OCI-LY3 (cell line): ENCODE results near the gene C12orf57.

Source experiments
- CTCF ChIP-seq: fragments of 200-600, 300-600 bp; sonication (generic); IDR thresholded peaks from 2 replicates; pipeline ENCODE4 v1.5.1; 2014; ENCODE audit warnings: antibody characterized with exemption, low read length, low read depth
- EZH2phosphoT487 ChIP-seq: fragments of 200-600 bp; shearing (Covaris generic); IDR thresholded peaks from 2 replicates; pipeline ENCODE4 v1.6.1; 2018; ENCODE audit warnings: antibody characterized with exemption, mixed run types, low read depth

DNA sequence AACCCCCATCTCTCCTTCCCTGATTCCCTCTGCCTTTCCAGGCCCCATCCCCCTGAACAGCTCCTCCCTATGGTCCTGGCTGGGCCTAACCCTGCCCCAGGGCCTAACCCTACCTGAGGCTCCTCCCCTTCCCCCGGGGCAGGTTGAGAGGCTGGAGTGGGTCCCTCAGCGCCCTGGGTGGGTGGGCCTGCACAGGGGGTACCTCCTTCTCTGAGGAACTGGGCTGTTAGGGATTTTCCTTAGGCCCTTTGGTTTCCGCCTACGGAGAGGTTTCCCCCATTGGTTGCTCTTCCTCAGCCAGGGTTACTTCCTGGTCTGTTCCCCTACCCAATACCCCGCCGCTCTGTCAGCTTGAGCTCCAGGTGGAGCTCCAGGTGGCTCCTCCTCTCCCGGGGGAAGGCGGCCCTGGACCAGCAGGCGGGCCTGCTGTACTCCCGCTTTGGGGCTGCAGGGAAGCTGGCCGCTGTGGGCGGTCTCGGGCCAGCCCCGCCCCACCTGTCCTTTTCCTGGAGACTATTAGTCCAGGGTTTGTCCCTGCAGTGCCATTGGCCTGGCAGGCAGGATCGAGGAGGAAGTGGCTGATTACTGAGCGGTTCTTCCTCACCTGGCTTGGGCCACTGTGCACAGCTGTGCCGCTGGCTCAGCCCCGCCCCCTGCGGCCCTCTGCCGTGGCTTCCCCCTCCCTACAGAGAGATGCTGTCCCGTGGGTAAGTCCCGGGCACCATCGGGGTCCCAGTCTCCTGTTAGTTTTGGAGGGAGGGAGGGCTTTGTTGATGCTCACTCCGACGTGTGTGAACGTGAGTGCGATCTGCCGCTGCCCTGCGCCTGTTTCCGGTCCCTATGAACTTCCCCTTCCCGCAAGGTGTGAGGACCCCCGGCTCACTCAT, 2.5 kb downstream of the C12orf57 start:
- no peak for TF ChIP-seq CTCF
- TF ChIP-seq EZH2phosphoT487: no peak
